Hair follicle dermal papilla cell (primary cell): ENCODE data around the gene MRPL34. TPM values are rescaled to one million over a fixed set of nuclear protein-coding genes. Genes with fewer than 3 reads are reported as not detected.

Experiments
- total RNA-seq: library from RNA; depleted of rRNA; stranded (reverse); fragments of >200 nt; gene quantifications from 2 replicates; pipeline ENCODE4 v1.2.3, GENCODE V29; 2012

Gene MRPL34
- 34.6 and 38.3 TPM in 2 replicates for total RNA-seq

DNA sequence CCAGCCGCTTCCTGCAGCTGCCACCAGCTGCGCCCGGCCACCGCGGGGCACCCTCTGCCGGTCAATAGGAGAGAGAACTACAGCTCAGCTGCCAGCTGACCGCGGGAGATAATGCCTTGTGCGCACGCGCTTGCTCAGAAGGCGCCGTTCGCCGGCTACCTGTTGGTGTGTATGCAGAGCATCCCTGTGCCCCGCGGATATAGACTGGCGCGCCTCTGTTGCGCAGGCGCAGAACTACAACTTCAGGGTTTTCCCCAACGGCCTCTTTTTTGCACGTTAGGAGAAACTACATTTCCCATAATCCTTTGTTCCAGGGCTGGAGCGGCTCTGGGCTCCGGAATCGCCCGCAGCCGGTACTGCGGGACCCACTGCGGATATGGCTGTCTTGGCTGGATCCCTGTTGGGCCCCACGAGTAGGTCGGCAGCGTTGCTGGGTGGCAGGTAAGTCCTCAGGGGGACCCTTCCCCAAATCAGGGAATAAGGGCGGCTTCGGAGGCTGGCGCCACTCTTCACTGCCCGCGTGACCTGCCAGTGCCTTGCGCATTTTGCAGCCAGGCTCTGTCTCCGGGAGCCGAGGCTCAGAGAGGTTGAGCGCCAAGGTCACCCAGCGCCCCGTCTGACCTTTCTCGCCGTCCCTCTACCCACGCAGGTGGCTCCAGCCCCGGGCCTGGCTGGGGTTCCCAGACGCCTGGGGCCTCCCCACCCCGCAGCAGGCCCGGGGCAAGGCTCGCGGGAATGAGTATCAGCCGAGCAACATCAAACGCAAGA, at the start of gene MRPL34:
MRPL34 (plus strand) TSS at position 356 of the 768 bp plus-strand sequence; CDS start at position 377, 21 bp downstream.

GRCh38 chr19:17264641-17264979, 41.1 kb upstream of the MRPL34 start, which contains the start of gene USHBP1:
USHBP1 (minus strand) TSS chr19:17264745; CDS start chr19:17264299, 446 bp downstream.

DNA sequence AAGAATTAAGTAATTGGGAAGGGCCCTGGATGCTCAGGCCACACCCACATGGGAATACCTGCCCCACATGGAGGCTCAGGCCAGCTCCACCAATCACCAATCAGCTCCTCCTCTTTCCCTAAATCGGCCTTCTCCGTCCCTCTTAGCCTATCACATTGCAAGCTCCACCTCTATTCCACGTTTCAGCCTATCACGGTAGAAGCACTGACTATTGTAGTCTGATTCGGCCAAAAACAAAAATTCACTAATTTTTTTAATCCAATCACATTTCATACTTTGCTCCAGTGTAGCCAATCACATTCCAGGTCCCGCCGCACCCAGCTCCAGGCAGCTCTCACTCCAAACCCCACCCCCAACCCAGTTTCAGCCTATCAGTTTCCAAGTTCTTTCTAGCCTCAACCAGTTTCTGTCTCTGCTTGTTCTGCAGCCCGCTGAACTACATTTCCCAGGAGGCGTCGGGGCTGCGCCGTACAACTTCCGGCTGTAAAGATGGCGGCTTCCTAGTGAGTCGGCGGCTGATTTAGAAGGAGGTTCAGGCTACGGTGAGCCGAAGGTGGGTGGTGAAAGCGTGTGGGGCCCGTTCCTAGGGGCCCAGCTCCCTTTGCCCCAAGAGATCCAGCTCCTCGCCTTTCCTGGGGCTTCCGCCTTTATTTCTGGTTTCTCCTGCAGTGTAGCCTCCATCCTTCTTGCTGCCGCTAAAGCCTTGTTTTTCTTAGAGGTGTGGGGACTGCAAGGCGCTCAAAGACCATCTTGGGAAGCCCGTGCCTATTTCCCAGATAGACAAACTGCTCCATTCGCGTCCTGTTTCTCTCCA, 38.5 kb upstream of the MRPL34 start, which contains the start of gene BABAM1:
BABAM1 (plus strand) TSS at position 469 of the 814 bp plus-strand sequence. CDS start 1,364 bp downstream, outside the sequence.

GRCh38 chr19:17281391-17282304, 24.0 kb upstream of the MRPL34 start, which contains the start of gene ANKLE1:
ANKLE1 (plus strand) TSS chr19:17281901; CDS start chr19:17281921, 20 bp downstream.

GRCh38 chr19:17303167-17303939, 2.3 kb upstream of the MRPL34 start, which contains the start of gene ABHD8:
ABHD8 (minus strand) TSS chr19:17303425; CDS start chr19:17301616, 1,809 bp downstream.

GRCh38 chr19:17309198-17309964, 3.7 kb downstream of the MRPL34 start, which contains the start of gene DDA1:
DDA1 (plus strand) TSS chr19:17309563; CDS start chr19:17309655, 92 bp downstream.

GRCh38 chr19:17334414-17335409, 29.0 kb downstream of the MRPL34 start, which contains the start of gene ANO8:
ANO8 (minus strand) TSS chr19:17334855; CDS start chr19:17334670, 185 bp downstream.

GRCh38 chr19:17336872-17337674, 31.4 kb downstream of the MRPL34 start, which contains the start of gene GTPBP3:
GTPBP3 (plus strand) TSS chr19:17337553; CDS start chr19:17337612, 59 bp downstream.

Other genes with a start within 250 kb of the MRPL34 start
- 1.3 and 1.6 TPM in 2 replicates for gene HAUS8, start 230.4 kb upstream of the MRPL34 start, total RNA-seq
- gene MYO9B, start 230.1 kb upstream of the MRPL34 start, total RNA-seq: 86.1 and 106 TPM in 2 replicates
- gene USE1, start 90.5 kb upstream of the MRPL34 start, total RNA-seq: 18.2 and 20.9 TPM in 2 replicates
- 2.9 and 4.9 TPM in 2 replicates for gene OCEL1, start 79.6 kb upstream of the MRPL34 start, total RNA-seq
- gene NR2F6, start 60.0 kb upstream of the MRPL34 start, total RNA-seq: 42.7 and 48.3 TPM in 2 replicates
- gene USHBP1, start 41.1 kb upstream of the MRPL34 start, total RNA-seq: not detected in 2 replicates
- gene BABAM1, start 38.4 kb upstream of the MRPL34 start, total RNA-seq: 58.9 and 79.5 TPM in 2 replicates
- gene ANKLE1, start 24.0 kb upstream of the MRPL34 start, total RNA-seq: 0.65 TPM in 1 of 2 replicates, not detected in the other
- gene ABHD8, start 2.4 kb upstream of the MRPL34 start, total RNA-seq: 16.7 and 18.2 TPM in 2 replicates
- 10.9 and 21.6 TPM in 2 replicates for gene DDA1, start 3.7 kb downstream of the MRPL34 start, total RNA-seq
- gene ANO8, start 29.0 kb downstream of the MRPL34 start, total RNA-seq: 9.2 and 10.1 TPM in 2 replicates
- gene GTPBP3, start 31.7 kb downstream of the MRPL34 start, total RNA-seq: 13.6 and 14.9 TPM in 2 replicates
- under 0.01 TPM in 1 of 2 replicates, not detected in the other for gene PLVAP, start 71.5 kb downstream of the MRPL34 start, total RNA-seq
- gene CCDC194, start 88.3 kb downstream of the MRPL34 start, total RNA-seq: 0.49 TPM in 1 of 2 replicates, not detected in the other
- 15.1 and 31.6 TPM in 2 replicates for gene BST2, start 99.8 kb downstream of the MRPL34 start, total RNA-seq
- 57.9 and 68.2 TPM in 2 replicates for gene MVB12A, start 114.2 kb downstream of the MRPL34 start, total RNA-seq
- gene TMEM221, start 142.8 kb downstream of the MRPL34 start, total RNA-seq: 0.12 TPM in 1 of 2 replicates, not detected in the other
- gene NXNL1, start 155.1 kb downstream of the MRPL34 start, total RNA-seq: not detected in 2 replicates
- 71.6 and 87.1 TPM in 2 replicates for gene SLC27A1, start 164.7 kb downstream of the MRPL34 start, total RNA-seq
- gene PGLS, start 205.8 kb downstream of the MRPL34 start, total RNA-seq: 72.2 and 74.3 TPM in 2 replicates
- gene COLGALT1, start 249.8 kb downstream of the MRPL34 start, total RNA-seq: 91.4 and 113 TPM in 2 replicates